ENCODE data around the gene RETREG3. TPM values are rescaled to one million over a fixed set of nuclear protein-coding genes. Genes with fewer than 3 reads are reported as not detected.

RETREG3 gene
- total and polyA plus RNA-seq, 9 of the 15 experiments (the other 6 are each of a cell fraction or from before 2014, with no cell fraction given): 4.1 to 39.0 (median 16.9) TPM

DNA sequence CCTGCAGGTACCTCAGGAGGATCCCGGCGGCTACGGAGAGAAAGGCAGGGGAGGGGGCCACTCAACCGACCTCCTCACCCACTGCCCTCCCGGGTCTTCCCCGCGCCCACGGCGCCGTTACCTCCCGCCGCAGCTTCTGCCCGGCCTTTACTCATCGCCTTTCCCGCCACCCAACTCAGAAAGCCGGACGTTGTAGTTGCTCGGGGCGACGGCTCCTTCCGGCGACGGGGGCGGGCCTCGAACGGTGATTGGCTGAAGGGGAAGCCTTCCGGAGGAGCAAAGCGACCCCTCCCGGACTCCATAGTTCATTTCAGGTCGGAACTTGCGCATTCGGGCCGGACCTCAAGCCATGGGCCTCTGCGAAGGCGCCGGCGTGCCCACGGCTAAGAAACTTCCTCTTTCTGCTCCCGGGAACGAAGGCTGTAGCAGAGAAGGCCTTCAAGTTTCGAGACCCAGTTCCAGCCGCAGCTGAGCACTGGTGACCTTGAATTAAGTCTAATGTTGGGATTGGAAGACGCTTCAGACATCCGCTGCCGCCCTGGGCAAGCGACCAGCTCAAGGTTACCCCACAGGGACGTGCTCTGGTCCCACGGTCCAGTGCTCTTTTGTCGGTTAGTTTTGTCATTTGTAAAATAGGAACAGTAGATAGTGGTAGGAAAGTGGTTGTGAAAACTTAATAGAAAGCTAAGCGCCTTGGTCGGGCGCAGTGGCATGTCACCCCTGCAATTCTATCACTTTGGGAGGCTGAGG lies 31.5 kb downstream of the RETREG3 start, which contains the start of gene PSMC3IP (continued):
- TF ChIP-seq TFAP4 (CRISPR knock-in tag; IDR thresholded peaks at IDR 0.05; ENCODE audit: borderline replicate concordance) (peak; percentile 46; the same call in 1 of the 2 replicates), TGIF2 (CRISPR knock-in tag; IDR thresholded peaks at IDR 0.05) (no peak), HMGXB4 (CRISPR knock-in tag; IDR thresholded peaks at IDR 0.05) (no peak), CREB1 (IDR thresholded peaks at IDR 0.05) (peak; percentile 66), CREB1 (CRISPR knock-in tag; IDR thresholded peaks at IDR 0.05) (peak; percentile 57), NRF1 (conservative IDR thresholded peaks at IDR 0.05 in 1 of 2, IDR thresholded peaks at IDR 0.05 in 1 of 2) (peak; percentile 88 to 90), SMAD3 (CRISPR knock-in tag; conservative IDR thresholded peaks at IDR 0.05) (no peak), WHSC1 (IDR thresholded peaks at IDR 0.05; ENCODE audit: low read length) (no peak), MLX (CRISPR knock-in tag; conservative IDR thresholded peaks at IDR 0.05) (no peak), ETV1 (tag; conservative IDR thresholded peaks at IDR 0.05; ENCODE audit: low read depth) (peak; percentile 79), NR2F6 (CRISPR knock-in tag; IDR thresholded peaks at IDR 0.05) (no peak), POLR2AphosphoS2 (IDR thresholded peaks at IDR 0.05; ENCODE audit: low read length) (peak; percentile 93; the same call in 1 of the 2 replicates)
- TF ChIP-seq, protein P1, sequence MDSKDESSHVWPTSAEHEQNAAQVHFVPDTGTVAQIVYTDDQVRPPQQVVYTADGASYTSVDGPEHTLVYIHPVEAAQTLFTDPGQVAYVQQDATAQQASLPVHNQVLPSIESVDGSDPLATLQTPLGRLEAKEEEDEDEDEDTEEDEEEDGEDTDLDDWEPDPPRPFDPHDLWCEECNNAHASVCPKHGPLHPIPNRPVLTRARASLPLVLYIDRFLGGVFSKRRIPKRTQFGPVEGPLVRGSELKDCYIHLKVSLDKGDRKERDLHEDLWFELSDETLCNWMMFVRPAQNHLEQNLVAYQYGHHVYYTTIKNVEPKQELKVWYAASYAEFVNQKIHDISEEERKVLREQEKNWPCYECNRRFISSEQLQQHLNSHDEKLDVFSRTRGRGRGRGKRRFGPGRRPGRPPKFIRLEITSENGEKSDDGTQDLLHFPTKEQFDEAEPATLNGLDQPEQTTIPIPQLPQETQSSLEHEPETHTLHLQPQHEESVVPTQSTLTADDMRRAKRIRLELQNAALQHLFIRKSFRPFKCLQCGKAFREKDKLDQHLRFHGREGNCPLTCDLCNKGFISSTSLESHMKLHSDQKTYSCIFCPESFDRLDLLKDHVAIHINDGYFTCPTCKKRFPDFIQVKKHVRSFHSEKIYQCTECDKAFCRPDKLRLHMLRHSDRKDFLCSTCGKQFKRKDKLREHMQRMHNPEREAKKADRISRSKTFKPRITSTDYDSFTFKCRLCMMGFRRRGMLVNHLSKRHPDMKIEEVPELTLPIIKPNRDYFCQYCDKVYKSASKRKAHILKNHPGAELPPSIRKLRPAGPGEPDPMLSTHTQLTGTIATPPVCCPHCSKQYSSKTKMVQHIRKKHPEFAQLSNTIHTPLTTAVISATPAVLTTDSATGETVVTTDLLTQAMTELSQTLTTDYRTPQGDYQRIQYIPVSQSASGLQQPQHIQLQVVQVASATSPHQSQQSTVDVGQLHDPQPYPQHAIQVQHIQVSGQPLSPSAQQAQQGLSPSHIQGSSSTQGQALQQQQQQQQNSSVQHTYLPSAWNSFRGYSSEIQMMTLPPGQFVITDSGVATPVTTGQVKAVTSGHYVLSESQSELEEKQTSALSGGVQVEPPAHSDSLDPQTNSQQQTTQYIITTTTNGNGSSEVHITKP (IDR thresholded peaks at IDR 0.05; ENCODE audit: partially characterized antibody): no peak
